HL-60 (cell line): ENCODE data around the gene HHAT.

ENCODE experiments used
- DNase-seq, 2 experiments: peaks; one replicate each; pipeline ENCODE4 v3.0.0-alpha.2; 2010 to 2020; ENCODE audit warnings: low read depth in 1 of 2, low spot score in 1 of 2
- H3K27ac ChIP-seq: fragments of 250-450 bp; sonication (Bioruptor Pico); replicated peaks from 2 replicates; pipeline ENCODE4 v1.5.1; 2020; ENCODE audit warnings: mild to moderate bottlenecking, moderate library complexity
- H3K27me3 ChIP-seq: fragments of 250-450 bp; sonication (Bioruptor Pico); 2 replicates; pipeline ENCODE4 v1.5.1; 2021; ENCODE audit warnings: mild to moderate bottlenecking, moderate library complexity; ENCODE audit not compliant: insufficient read depth, poor library complexity, severe bottlenecking
- H3K4me3 ChIP-seq: replicated peaks from 2 replicates; pipeline ENCODE4 v1.5.1; 2011; ENCODE audit warnings: mild to moderate bottlenecking, control low read depth, low read length; ENCODE audit not compliant: insufficient read depth
- CTCF ChIP-seq: IDR thresholded peaks from one replicate; pipeline ENCODE4 v1.5.1; 2011; ENCODE audit warnings: low read length, control low read depth, inconsistent platforms; ENCODE audit not compliant: insufficient read depth
- GABPA ChIP-seq: IDR thresholded peaks from 2 replicates; pipeline ENCODE4 v1.6.1; 2012; ENCODE audit warnings: low read depth
- POLR2AphosphoS5 ChIP-seq: IDR thresholded peaks from 2 replicates; pipeline ENCODE4 v1.6.1; 2012; ENCODE audit warnings: low read depth
- REST ChIP-seq: IDR thresholded peaks from 2 replicates; pipeline ENCODE4 v1.6.1; 2012; ENCODE audit warnings: low read depth; ENCODE audit not compliant: insufficient replicate concordance
- SPI1 ChIP-seq: IDR thresholded peaks from 2 replicates; pipeline ENCODE4 v1.6.1; 2012; ENCODE audit warnings: low read depth, mild to moderate bottlenecking, borderline replicate concordance

HHAT gene

GRCh38 chr1:210597555-210598134, 268.9 kb downstream of the HHAT start:
- Histone ChIP-seq H3K27me3 (no peaks in the 10 kb centered on the region), H3K4me3 (no peak overlapping the region), H3K27ac (no peak overlapping the region)
- TF ChIP-seq GABPA, result no peak
- no peak for TF ChIP-seq SPI1
- TF ChIP-seq POLR2AphosphoS5, result no peak
- TF ChIP-seq CTCF, result no peak
- TF ChIP-seq REST, result no peak
- peak; percentile 32 to 45 for DNase-seq

GRCh38 chr1:210598135-210598652, 269.5 kb downstream of the HHAT start:
- TF ChIP-seq CTCF (no peak), GABPA (no peak), SPI1 (no peak), POLR2AphosphoS5 (no peak), REST (no peak)
- peak; percentile 38 to 69 for DNase-seq
- H3K4me3 ChIP-seq, result no peak overlapping the region
- no peaks in the 10 kb centered on the region for H3K27me3 ChIP-seq
- H3K27ac ChIP-seq, result no peak overlapping the region

GRCh38 chr1:210600421-210601159, 271.9 kb downstream of the HHAT start:
- no peak for DNase-seq
- no peak overlapping the region for H3K4me3 ChIP-seq
- no peaks in the 10 kb centered on the region for H3K27me3 ChIP-seq
- TF ChIP-seq SPI1 (no peak), REST (no peak), CTCF (no peak), POLR2AphosphoS5 (no peak), GABPA (no peak)
- no peak overlapping the region for H3K27ac ChIP-seq
